ENCODE results near the gene CDH4. TPM values are rescaled to one million over a fixed set of nuclear protein-coding genes. Genes with fewer than 3 reads are reported as not detected.

Gene CDH4
- total and polyA plus RNA-seq, 2 donors (not counting 1 experiment from before 2014, with no cell fraction given) = not detected

- TF ChIP-seq CTCF (IDR thresholded peaks at IDR 0.05) = no peak
- TF ChIP-seq EZH2 (IDR thresholded peaks at IDR 0.05; ENCODE audit: borderline replicate concordance, insufficient read depth, low read depth, low read length, poor library complexity, severe bottlenecking) = no peak
- Histone ChIP-seq H3K79me2 (ENCODE audit: control insufficient read depth, insufficient read depth, low read length) (no peaks in the 10 kb centered on the region), H3K4me1 (ENCODE audit: control insufficient read depth in 2 of 2, insufficient read depth in 2 of 2, low read length in 2 of 2) (no peaks in the 10 kb centered on the region), H3K27me3 (replicated peaks in 1 of 4; ENCODE audit: control extremely low read depth in 1 of 4, control insufficient read depth in 3 of 4, insufficient read depth in 4 of 4, low read length in 3 of 4) (no peaks in the 10 kb centered on the region), H3K4me2 (replicated peaks; ENCODE audit: low read depth, low read length, poor library complexity, severe bottlenecking) (no peak overlapping the region), H3K27ac (ENCODE audit: low read length in 2 of 2) (no peak overlapping the region), H2AFZ (ENCODE audit: insufficient read depth, low read depth, low read length, poor library complexity, severe bottlenecking) (no peak overlapping the region), H3K36me3 (replicated peaks in 1 of 2; ENCODE audit: control extremely low read depth in 1 of 2, control insufficient read depth in 1 of 2, extremely low read depth in 1 of 2, insufficient read depth in 2 of 2, low read length in 1 of 2) (no peaks in the 10 kb centered on the region), H3K4me3 (ENCODE audit: control extremely low read depth in 1 of 5, extremely low read depth in 1 of 5, insufficient read depth in 1 of 5, low read depth in 2 of 5, low read length in 4 of 5) (no peak overlapping the region), H3K9me3 (ENCODE audit: control extremely low read depth in 1 of 3, control insufficient read depth in 2 of 3, insufficient read depth in 1 of 3, low read length in 2 of 3) (peaks cover 0 to 33% (median 0%) of the 10 kb centered on the region in 3 donors), H4K20me1 (ENCODE audit: control insufficient read depth, insufficient read depth, low read length, poor library complexity, severe bottlenecking) (no peaks in the 10 kb centered on the region), H3K9ac (ENCODE audit: low read length) (no peak overlapping the region)
- intact Hi-C loops (cut with micrococcal nuclease) = no loop called here
- CTCF ChIA-PET = no interaction called here
- ATAC-seq (ENCODE audit: low read depth) (no peak), DNase-seq (no peak)
- no peak overlapping the region for H3K27ac Mint-ChIP-seq
- H3K27me3 Mint-ChIP-seq = no peaks in the 10 kb centered on the region
- POLR2A ChIA-PET = no interaction called here
- WGBS (ENCODE audit: insufficient coverage) = 84% methylated on average over 11 of the region's 11 CpGs
- H3K4me3 Mint-ChIP-seq = no peak overlapping the region
- peaks cover 3% of the 10 kb centered on the region for H3K9me3 Mint-ChIP-seq (ENCODE audit: insufficient read depth)
- H3K4me1 Mint-ChIP-seq = no peaks in the 10 kb centered on the region
Measured at GRCh38 chr20:61414455-61414991, 162.5 kb downstream of the CDH4 start.

GRCh38 chr20:61416546-61416945 is 164.5 kb downstream of the CDH4 start:
- POLR2A ChIA-PET = no interaction called here
- no peaks in the 10 kb centered on the region for H4K20me1 ChIP-seq (ENCODE audit: control insufficient read depth, insufficient read depth, low read length, poor library complexity, severe bottlenecking)

More at GRCh38 chr20:61416546-61416945, 164.5 kb downstream of the CDH4 start:
- Histone ChIP-seq H3K9me3 (ENCODE audit: control extremely low read depth in 1 of 3, control insufficient read depth in 2 of 3, insufficient read depth in 1 of 3, low read length in 2 of 3) (peaks cover 0 to 47% (median 0%) of the 10 kb centered on the region in 3 donors), H3K79me2 (ENCODE audit: control insufficient read depth, insufficient read depth, low read length) (no peaks in the 10 kb centered on the region), H3K4me1 (ENCODE audit: control insufficient read depth in 2 of 2, insufficient read depth in 2 of 2, low read length in 2 of 2) (no peaks in the 10 kb centered on the region), H3K4me3 (ENCODE audit: control extremely low read depth in 1 of 5, extremely low read depth in 1 of 5, insufficient read depth in 1 of 5, low read depth in 2 of 5, low read length in 4 of 5) (no peak overlapping the region), H3K27me3 (replicated peaks in 1 of 4; ENCODE audit: control extremely low read depth in 1 of 4, control insufficient read depth in 3 of 4, insufficient read depth in 4 of 4, low read length in 3 of 4) (no peaks in the 10 kb centered on the region), H3K9ac (ENCODE audit: low read length) (no peak overlapping the region), H3K4me2 (replicated peaks; ENCODE audit: low read depth, low read length, poor library complexity, severe bottlenecking) (no peak overlapping the region), H3K36me3 (replicated peaks in 1 of 2; ENCODE audit: control extremely low read depth in 1 of 2, control insufficient read depth in 1 of 2, extremely low read depth in 1 of 2, insufficient read depth in 2 of 2, low read length in 1 of 2) (no peaks in the 10 kb centered on the region), H2AFZ (ENCODE audit: insufficient read depth, low read depth, low read length, poor library complexity, severe bottlenecking) (no peak overlapping the region), H3K27ac (ENCODE audit: low read length in 2 of 2) (no peak overlapping the region)
- 85% methylated on average over 4 of the region's 7 CpGs for WGBS (ENCODE audit: insufficient coverage)
- H3K9me3 Mint-ChIP-seq (ENCODE audit: insufficient read depth) = peaks cover 3% of the 10 kb centered on the region
- no peak for TF ChIP-seq EZH2 (IDR thresholded peaks at IDR 0.05; ENCODE audit: borderline replicate concordance, insufficient read depth, low read depth, low read length, poor library complexity, severe bottlenecking)
- TF ChIP-seq CTCF (IDR thresholded peaks at IDR 0.05) = no peak
- CTCF ChIA-PET = no interaction called here
- DNase-seq = no peak
- H3K4me3 Mint-ChIP-seq = no peak overlapping the region
- no peak for ATAC-seq (ENCODE audit: low read depth)
- no peaks in the 10 kb centered on the region for H3K27me3 Mint-ChIP-seq
- H3K27ac Mint-ChIP-seq = no peak overlapping the region
- H3K4me1 Mint-ChIP-seq = no peaks in the 10 kb centered on the region
- intact Hi-C loops (cut with micrococcal nuclease) = no loop called here

Measured in B cell (primary cell).